Stimulated activated CD4-positive, alpha-beta T cell treated with anti-CD3 and anti-CD28 coated beads, Interleukin-15, amount 100 ng/mL, for 1 hour (primary cell): ENCODE measurements around the gene VEZF1.

ENCODE experiments used
- DNase-seq, 2 donors: peaks; one replicate each; pipeline ENCODE4 v3.0.0-alpha.2; 2020; ENCODE audit warnings: low read depth in 1 of 2, low spot score in 1 of 2

VEZF1 gene

DNA sequence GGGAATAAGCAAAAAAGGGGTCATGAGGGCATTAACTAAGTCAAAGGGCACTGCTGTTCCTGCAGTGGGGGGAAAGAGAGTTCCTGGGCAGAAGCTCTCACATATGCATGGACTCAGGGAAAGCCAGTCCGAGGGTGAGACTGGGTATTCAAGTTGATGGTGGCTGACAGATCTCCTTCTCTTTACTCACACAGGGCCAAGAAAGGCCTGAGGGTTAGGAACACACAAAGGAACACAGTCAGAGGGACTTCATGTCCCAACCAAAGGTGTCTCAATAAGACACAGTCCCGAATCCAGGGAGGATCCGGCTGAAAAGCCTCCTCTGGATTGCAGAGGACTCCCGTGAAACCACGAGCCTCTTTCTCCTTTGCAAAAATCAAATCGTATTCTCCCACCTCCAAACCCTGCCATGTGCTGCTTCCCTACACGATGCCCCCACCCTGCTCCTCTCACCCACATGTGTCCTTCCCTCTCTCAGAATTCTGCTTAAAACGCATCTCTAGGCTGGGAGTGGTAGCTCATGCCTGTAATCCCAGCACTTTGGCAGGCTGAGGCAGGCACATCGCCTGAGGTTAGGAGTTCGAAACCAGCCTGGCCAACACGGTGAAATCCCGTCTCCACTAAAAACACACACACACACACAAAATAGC, 56.4 kb downstream of the VEZF1 start:
- no peak for DNase-seq

DNA sequence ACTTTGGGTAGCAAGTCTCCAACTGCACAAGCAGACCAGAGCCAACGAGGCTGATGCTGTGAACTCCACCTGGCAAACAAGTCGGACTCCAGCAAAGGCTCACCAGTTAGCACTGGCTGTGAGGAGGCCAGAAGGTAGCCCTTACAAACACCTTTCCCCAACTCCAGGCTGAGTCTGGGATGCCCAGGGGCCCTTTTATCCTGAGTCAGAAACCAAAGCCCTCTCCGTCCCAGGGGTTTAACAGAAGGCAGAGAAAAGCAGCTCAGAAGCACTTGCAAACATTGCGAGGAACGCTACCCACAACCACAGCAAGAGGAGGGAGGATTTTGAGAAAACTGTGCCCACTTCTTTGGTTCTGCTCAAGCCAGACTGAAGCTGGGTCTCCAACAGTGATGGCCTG, 57.8 kb downstream of the VEZF1 start:
- DNase-seq = no peak

DNA sequence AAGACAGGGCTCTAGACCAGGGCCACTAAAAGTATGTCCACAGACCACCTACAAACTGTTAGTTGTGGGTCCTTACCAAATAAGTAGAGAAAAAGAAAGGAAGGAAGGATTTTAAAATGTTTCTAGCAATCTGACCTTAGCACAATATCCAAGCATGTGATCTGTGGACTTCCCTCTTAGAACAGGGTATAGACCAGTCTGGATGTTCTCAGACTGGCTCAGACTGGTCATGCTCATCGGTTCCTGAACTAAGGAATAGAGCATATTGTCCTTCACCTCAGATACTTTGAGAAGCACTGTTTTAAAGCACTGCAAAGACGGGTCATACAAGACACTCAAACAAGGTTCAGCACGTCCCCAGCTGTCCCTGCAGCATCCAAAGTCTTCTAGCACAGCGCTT, 58.7 kb downstream of the VEZF1 start:
- no peak for DNase-seq

DNA sequence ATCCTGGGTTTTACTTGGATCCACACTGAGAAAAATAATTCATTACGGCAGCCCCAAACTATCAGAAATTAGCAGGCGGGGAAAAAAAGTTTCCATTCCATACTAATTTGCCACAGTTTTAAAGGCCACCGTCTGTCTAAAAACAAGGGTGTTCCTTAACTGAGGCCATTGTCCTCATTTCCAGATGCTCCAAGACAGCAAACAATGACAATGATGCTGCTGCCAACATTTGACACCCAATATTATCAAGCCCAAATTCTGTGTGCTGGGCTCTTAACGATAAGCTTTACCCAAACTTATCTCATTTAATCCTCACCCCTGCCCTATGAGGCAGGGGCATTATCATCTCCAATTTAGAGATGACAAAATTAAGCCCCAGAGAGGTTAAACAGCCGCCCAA, 59.1 kb downstream of the VEZF1 start:
- DNase-seq = no peak

DNA sequence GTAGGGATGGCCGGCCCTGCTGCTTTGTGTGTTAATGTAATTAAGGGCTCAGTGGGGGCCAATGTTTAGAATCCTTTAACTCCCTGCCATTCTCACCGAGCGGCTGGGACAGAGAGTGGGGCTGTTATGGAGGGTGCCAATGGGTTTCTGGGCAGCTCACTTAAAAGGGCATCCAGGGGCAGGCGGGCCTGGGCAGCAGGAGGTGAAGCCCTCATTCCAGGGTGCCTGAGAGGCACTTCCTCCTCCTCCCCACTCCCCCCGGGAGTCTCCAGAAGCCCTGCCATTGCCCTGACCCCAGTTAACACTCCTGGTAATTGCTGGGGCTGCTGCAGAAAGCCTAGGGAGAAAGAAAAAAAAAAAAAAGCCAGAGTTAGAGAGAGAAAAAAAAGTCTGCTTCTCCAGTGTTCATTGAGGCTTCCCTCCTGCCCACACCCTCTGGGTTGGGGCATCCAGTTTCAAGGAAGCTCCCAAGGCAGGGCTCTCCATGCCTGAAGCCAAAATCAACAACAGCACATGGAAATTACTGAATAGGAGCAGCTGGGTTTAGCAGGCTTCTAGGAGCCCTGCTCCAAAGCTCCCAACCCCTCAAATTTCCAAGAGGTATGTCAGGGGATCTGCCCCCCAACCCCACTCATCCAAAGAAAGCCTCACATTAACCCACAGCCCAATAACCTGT, 60.9 kb downstream of the VEZF1 start:
- no peak for DNase-seq

DNA sequence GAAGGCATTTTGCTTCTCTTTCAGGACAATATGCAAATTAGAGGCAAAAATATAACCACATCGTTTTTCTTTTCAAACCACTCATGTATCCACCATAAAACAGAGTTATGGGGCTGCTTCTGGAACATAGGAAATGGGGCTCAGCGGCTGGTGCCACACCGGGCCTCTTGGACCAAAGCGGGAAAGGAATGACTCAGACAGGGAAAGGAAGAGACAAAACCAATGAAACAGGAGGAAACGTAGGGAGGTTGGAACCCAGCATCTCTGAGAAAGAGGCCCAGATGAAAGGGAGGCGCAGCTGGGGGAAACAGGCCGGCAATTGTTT, 61.4 kb downstream of the VEZF1 start:
- no peak for DNase-seq

DNA sequence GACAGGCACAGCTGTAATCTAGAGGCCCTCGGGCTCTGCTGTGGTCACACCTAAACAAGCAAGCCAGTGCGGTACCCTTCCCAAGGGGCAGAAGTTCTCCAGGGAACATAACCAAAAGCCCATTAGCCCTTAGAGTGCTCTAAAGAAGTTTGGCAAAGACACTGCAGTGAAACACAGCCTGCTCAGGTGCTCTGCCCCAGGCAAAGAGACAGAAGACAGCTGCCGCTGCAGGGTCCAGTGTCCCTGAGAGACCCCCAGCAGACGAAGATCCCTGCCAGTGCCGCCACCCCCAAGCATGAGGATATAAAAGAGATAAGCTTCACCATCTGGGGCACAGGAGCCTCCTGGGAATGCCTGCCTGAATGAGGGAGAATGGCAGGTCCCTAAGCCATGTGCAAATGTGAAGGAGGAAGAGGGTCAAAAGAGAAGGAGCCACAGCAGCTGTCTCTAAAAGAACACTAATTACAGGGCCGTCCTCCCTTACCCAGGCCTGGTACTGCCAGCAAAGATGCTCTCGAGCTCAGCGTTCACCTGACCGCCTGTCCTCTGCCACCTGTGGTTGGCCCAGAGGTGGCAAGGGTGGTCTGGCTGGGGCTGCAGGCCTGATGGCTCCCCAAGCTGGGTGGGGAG, 62.6 kb downstream of the VEZF1 start:
- DNase-seq = no peak

DNA sequence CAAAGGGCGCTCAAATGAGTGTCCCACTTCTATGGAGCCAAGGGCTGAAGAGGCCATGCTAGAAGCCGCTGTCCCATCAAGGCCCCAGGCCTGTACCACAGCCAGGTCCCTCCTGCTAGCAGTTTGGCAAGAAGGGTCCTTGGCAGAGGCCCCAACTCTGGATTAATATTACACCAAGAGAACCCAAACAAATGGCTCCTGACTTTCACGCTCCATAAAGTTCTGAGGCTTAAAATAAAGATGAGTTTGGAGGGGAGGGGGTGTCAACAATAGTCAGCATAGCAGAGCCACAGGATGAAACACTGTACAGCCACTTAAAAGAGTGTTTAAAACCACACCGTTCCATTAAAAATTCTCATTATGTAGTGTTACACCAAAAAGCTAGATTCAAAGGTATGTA, 63.4 kb downstream of the VEZF1 start:
- DNase-seq = no peak
